ENCODE measurements around the gene LEO1. TPM values are rescaled to one million over a fixed set of nuclear protein-coding genes. Genes with fewer than 3 reads are reported as not detected.

Gene LEO1
- total and polyA plus RNA-seq, 10 of the 15 experiments (the other 5 are each of a cell fraction or from before 2014, with no cell fraction given): 13.6 to 50.6 (median 32.4) TPM

DNA sequence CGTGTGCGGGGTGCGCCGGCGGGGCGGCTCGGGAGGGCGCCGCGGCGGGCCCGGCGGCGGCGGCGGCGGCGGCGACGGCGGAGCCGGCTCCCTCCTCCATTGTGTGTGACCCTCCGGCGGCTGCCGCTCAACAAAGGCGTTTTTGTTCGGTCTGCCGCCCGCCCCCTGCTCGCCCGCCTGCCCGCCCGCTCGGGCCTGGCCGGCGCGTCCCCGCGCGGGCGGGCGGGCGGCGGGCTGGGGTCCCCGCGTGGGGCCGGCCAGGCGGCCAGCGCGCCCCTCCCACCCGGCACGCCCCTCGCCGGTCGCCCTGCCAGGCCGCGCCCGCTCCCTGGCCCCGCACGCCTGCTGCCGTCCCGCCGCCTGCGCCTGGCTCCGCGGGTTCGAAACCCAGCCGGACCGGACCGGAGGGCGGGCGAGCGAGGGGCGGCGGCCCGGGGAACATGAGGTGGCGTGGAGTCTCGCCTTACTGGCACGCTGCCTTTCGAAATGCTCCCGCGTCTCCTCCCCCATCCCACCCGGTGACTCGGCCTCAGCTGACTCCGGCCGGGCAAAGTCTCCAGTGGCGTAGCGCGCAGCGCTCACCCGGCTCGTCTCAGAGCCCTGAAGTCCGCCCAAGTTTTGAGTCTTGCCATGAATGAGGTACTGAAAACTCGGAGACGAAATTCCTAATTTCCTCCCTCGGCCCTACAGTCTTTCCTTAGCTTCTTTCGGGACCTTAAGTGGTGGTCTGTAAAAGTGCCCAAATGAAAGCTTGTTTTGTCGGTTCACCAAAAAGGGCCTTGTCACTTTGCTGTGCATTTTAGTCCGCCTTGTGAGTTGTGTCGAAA is 48.0 kb upstream of the LEO1 start (continued):
- TF ChIP-seq, protein P1, sequence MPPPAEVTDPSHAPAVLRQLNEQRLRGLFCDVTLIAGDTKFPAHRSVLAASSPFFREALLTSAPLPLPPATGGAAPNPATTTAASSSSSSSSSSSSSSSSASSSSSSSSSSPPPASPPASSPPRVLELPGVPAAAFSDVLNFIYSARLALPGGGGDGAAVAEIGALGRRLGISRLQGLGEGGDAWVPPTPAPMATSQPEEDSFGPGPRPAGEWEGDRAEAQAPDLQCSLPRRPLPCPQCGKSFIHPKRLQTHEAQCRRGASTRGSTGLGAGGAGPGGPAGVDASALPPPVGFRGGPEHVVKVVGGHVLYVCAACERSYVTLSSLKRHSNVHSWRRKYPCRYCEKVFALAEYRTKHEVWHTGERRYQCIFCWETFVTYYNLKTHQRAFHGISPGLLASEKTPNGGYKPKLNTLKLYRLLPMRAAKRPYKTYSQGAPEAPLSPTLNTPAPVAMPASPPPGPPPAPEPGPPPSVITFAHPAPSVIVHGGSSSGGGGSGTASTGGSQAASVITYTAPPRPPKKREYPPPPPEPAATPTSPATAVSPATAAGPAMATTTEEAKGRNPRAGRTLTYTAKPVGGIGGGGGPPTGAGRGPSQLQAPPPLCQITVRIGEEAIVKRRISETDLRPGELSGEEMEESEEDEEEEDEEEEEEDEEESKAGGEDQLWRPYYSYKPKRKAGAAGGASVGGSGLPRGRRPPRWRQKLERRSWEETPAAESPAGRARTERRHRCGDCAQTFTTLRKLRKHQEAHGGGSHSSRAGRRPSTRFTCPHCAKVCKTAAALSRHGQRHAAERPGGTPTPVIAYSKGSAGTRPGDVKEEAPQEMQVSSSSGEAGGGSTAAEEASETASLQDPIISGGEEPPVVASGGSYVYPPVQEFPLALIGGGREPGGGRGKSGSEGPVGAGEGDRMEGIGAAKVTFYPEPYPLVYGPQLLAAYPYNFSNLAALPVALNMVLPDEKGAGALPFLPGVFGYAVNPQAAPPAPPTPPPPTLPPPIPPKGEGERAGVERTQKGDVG (CRISPR knock-in tag; IDR thresholded peaks at IDR 0.05): no peak
- TF ChIP-seq, protein P2, sequence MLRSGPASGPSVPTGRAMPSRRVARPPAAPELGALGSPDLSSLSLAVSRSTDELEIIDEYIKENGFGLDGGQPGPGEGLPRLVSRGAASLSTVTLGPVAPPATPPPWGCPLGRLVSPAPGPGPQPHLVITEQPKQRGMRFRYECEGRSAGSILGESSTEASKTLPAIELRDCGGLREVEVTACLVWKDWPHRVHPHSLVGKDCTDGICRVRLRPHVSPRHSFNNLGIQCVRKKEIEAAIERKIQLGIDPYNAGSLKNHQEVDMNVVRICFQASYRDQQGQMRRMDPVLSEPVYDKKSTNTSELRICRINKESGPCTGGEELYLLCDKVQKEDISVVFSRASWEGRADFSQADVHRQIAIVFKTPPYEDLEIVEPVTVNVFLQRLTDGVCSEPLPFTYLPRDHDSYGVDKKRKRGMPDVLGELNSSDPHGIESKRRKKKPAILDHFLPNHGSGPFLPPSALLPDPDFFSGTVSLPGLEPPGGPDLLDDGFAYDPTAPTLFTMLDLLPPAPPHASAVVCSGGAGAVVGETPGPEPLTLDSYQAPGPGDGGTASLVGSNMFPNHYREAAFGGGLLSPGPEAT (IDR thresholded peaks at IDR 0.05; ENCODE audit: low read depth): peak; percentile 41
- TF ChIP-seq GATAD2B (conservative IDR thresholded peaks at IDR 0.05; ENCODE audit: low read depth): peak; percentile 74
- TF ChIP-seq SREBF1 (IDR thresholded peaks at IDR 0.05; ENCODE audit: low read length): no peak
- TF ChIP-seq, protein P3, sequence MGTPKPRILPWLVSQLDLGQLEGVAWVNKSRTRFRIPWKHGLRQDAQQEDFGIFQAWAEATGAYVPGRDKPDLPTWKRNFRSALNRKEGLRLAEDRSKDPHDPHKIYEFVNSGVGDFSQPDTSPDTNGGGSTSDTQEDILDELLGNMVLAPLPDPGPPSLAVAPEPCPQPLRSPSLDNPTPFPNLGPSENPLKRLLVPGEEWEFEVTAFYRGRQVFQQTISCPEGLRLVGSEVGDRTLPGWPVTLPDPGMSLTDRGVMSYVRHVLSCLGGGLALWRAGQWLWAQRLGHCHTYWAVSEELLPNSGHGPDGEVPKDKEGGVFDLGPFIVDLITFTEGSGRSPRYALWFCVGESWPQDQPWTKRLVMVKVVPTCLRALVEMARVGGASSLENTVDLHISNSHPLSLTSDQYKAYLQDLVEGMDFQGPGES (IDR thresholded peaks at IDR 0.05): no peak
- TF ChIP-seq YY1 (IDR thresholded peaks at IDR 0.05; ENCODE audit: low read depth, low read length): no peak
- no peak for TF ChIP-seq CBX5 (IDR thresholded peaks at IDR 0.05; ENCODE audit: low read depth)
- TF ChIP-seq CREM (IDR thresholded peaks at IDR 0.05; ENCODE audit: low read depth): peak; percentile 33; the same call in 1 of the 2 replicates
- TF ChIP-seq SMARCA5 (IDR thresholded peaks at IDR 0.05): peak; percentile 13
- no peak for TF ChIP-seq RAD21 (IDR thresholded peaks at IDR 0.05; ENCODE audit: insufficient read depth, low read depth, low read length)
- no peak for TF ChIP-seq HCFC1 (IDR thresholded peaks at IDR 0.05; ENCODE audit: low read length)
- TF ChIP-seq HDGF (IDR thresholded peaks at IDR 0.05): no peak
- no peak for TF ChIP-seq ZSCAN29 (IDR thresholded peaks at IDR 0.05)
- TF ChIP-seq FOXM1 (IDR thresholded peaks at IDR 0.05; ENCODE audit: low read depth, low read length): no peak
- peak; percentile 35; the same call in 1 of the 2 replicates for TF ChIP-seq TCF12 (IDR thresholded peaks at IDR 0.05; ENCODE audit: low read depth, low read length)
- TF ChIP-seq, protein P4, sequence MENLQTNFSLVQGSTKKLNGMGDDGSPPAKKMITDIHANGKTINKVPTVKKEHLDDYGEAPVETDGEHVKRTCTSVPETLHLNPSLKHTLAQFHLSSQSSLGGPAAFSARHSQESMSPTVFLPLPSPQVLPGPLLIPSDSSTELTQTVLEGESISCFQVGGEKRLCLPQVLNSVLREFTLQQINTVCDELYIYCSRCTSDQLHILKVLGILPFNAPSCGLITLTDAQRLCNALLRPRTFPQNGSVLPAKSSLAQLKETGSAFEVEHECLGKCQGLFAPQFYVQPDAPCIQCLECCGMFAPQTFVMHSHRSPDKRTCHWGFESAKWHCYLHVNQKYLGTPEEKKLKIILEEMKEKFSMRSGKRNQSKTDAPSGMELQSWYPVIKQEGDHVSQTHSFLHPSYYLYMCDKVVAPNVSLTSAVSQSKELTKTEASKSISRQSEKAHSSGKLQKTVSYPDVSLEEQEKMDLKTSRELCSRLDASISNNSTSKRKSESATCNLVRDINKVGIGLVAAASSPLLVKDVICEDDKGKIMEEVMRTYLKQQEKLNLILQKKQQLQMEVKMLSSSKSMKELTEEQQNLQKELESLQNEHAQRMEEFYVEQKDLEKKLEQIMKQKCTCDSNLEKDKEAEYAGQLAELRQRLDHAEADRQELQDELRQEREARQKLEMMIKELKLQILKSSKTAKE (IDR thresholded peaks at IDR 0.05; ENCODE audit: low read depth, poor library complexity, severe bottlenecking): peak; percentile 72
- TF ChIP-seq ZBTB11 (CRISPR knock-in tag; IDR thresholded peaks at IDR 0.05): no peak
